Astrocyte (in vitro differentiated cells and primary cell): ENCODE results near the gene EYS. TPM values are rescaled to one million over a fixed set of nuclear protein-coding genes. Genes with fewer than 3 reads are reported as not detected.

Experiments
- DNase-seq: peaks from one replicate; pipeline ENCODE4 v3.0.0-alpha.2; 2010; ENCODE audit warnings: low read depth
- FAIRE-seq: peaks from 2 replicates; lab custom pipeline; 2011; peaks lifted over from hg19 to GRCh38; lab: Jason Lieb, UNC
- H2AFZ ChIP-seq: 2 replicates; pipeline ENCODE4 v1.6.0; 2012; ENCODE audit warnings: low read depth, low read length, inconsistent platforms
- H3K27ac ChIP-seq: 2 replicates; pipeline ENCODE4 v1.5.1; 2011; ENCODE audit warnings: low read depth, low read length, inconsistent platforms
- H3K27me3 ChIP-seq: 2 replicates; pipeline ENCODE4 v1.6.0; 2011; ENCODE audit warnings: low read length, inconsistent platforms; ENCODE audit not compliant: insufficient read depth
- H3K36me3 ChIP-seq: 2 replicates; pipeline ENCODE4 v1.5.1; 2011; ENCODE audit warnings: low read length, inconsistent platforms; ENCODE audit not compliant: insufficient read depth
- H3K4me1 ChIP-seq: 2 replicates; pipeline ENCODE4 v1.5.1; 2011; ENCODE audit warnings: low read length, inconsistent platforms; ENCODE audit not compliant: insufficient read depth
- H3K4me2 ChIP-seq: 2 replicates; pipeline ENCODE4 v1.6.0; 2012; ENCODE audit warnings: low read length, inconsistent platforms
- H3K4me3 ChIP-seq: 2 replicates; pipeline ENCODE4 v1.5.1; 2011; ENCODE audit warnings: low read depth, mild to moderate bottlenecking, low read length, inconsistent platforms; ENCODE audit not compliant: insufficient read depth
- H3K79me2 ChIP-seq: 2 replicates; pipeline ENCODE4 v1.6.0; 2012; ENCODE audit warnings: mild to moderate bottlenecking, low read length, inconsistent platforms; ENCODE audit not compliant: insufficient read depth
- H3K9ac ChIP-seq: 2 replicates; pipeline ENCODE4 v1.6.0; 2012; ENCODE audit warnings: mild to moderate bottlenecking, low read length, inconsistent platforms
- H3K9me3 ChIP-seq: 2 replicates; pipeline ENCODE4 v1.5.1; 2012; ENCODE audit warnings: low read depth, mild to moderate bottlenecking, low read length, inconsistent platforms; ENCODE audit not compliant: insufficient read depth
- H4K20me1 ChIP-seq: 2 replicates; pipeline ENCODE4 v1.6.0; 2012; ENCODE audit warnings: low read length, inconsistent platforms; ENCODE audit not compliant: insufficient read depth
- H3K27ac Mint-ChIP-seq: one replicate; pipeline ENCODE4 v1.8.0; 2021; ENCODE audit warnings: mild to moderate bottlenecking, mixed read lengths; ENCODE audit not compliant: unreplicated experiment
- H3K27me3 Mint-ChIP-seq: one replicate; pipeline ENCODE4 v1.8.0; 2021; ENCODE audit warnings: low read depth, mixed read lengths; ENCODE audit not compliant: unreplicated experiment
- H3K36me3 Mint-ChIP-seq: one replicate; pipeline ENCODE4 v1.8.0; 2021; ENCODE audit warnings: low read depth, mixed read lengths; ENCODE audit not compliant: unreplicated experiment
- H3K4me1 Mint-ChIP-seq: one replicate; pipeline ENCODE4 v1.8.0; 2021; ENCODE audit warnings: low read depth, mixed read lengths; ENCODE audit not compliant: unreplicated experiment
- H3K4me3 Mint-ChIP-seq: one replicate; pipeline ENCODE4 v1.8.0; 2021; ENCODE audit warnings: mild to moderate bottlenecking, moderate library complexity, mixed read lengths; ENCODE audit not compliant: unreplicated experiment
- H3K9me3 Mint-ChIP-seq: one replicate; pipeline ENCODE4 v1.8.0; 2021; ENCODE audit warnings: mild to moderate bottlenecking, mixed read lengths; ENCODE audit not compliant: unreplicated experiment
- EZH2 ChIP-seq: IDR thresholded peaks from 2 replicates; pipeline ENCODE4 v1.6.1; 2012; ENCODE audit warnings: mild to moderate bottlenecking, low read length, inconsistent platforms; ENCODE audit not compliant: insufficient read depth
- total RNA-seq: library from RNA; stranded (reverse); gene quantifications from 2 replicates; pipeline ENCODE4 v1.2.1, GENCODE V29; 2021
- TF ChIP-seq, protein P1 (sequence below): IDR thresholded peaks from 2 replicates; pipeline ENCODE4 v1.5.1; 2011; ENCODE audit warnings: low read depth, mild to moderate bottlenecking, inconsistent platforms, low read length, moderate library complexity; ENCODE audit not compliant: insufficient read depth

Gene EYS
- total RNA-seq, 1 donor from 2014 or later = 0.16 TPM

DNA sequence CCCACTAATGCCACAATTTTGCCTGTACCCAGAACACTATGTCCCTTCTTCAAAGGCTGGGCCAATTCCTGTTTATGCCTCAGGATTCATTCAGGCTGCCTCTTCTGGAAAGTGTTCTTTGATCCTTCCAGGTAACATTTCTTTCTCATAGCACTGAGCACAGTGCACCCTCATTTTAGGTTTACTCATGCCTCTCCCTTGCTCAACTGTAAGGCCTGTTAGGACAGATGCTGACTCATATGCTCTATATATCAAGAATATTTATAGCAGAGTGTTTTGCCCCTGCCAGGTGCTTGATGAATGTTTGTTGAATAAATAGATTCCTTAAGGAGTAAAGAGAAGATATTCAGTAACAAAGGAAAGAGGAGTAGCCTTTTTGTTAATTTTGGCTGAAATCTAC, 1807.5 kb downstream of the EYS start:
- no peak overlapping the region for H3K4me2 ChIP-seq
- H3K36me3 Mint-ChIP-seq = no peaks in the 10 kb centered on the region
- no peak overlapping the region for H3K4me3 ChIP-seq
- no peaks in the 10 kb centered on the region for H4K20me1 ChIP-seq
- no peaks in the 10 kb centered on the region for H3K27me3 ChIP-seq
- peaks cover 18% of the 10 kb centered on the region for H3K4me1 Mint-ChIP-seq
- no peaks in the 10 kb centered on the region for H3K27me3 Mint-ChIP-seq
- no peaks in the 10 kb centered on the region for H3K9me3 ChIP-seq
- peaks cover 4% of the 10 kb centered on the region for H3K4me1 ChIP-seq
- FAIRE-seq (no peak), DNase-seq (peak; percentile 19)
- no peak overlapping the region for H3K27ac ChIP-seq
- H2AFZ ChIP-seq = no peak overlapping the region
- H3K27ac Mint-ChIP-seq = no peak overlapping the region
- TF ChIP-seq, protein P1, sequence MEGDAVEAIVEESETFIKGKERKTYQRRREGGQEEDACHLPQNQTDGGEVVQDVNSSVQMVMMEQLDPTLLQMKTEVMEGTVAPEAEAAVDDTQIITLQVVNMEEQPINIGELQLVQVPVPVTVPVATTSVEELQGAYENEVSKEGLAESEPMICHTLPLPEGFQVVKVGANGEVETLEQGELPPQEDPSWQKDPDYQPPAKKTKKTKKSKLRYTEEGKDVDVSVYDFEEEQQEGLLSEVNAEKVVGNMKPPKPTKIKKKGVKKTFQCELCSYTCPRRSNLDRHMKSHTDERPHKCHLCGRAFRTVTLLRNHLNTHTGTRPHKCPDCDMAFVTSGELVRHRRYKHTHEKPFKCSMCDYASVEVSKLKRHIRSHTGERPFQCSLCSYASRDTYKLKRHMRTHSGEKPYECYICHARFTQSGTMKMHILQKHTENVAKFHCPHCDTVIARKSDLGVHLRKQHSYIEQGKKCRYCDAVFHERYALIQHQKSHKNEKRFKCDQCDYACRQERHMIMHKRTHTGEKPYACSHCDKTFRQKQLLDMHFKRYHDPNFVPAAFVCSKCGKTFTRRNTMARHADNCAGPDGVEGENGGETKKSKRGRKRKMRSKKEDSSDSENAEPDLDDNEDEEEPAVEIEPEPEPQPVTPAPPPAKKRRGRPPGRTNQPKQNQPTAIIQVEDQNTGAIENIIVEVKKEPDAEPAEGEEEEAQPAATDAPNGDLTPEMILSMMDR = no peak
- no peak for TF ChIP-seq EZH2
- H3K36me3 ChIP-seq = no peaks in the 10 kb centered on the region
- H3K9me3 Mint-ChIP-seq = no peaks in the 10 kb centered on the region
- H3K9ac ChIP-seq = no peak overlapping the region
- H3K79me2 ChIP-seq = no peaks in the 10 kb centered on the region
- H3K4me3 Mint-ChIP-seq = no peak overlapping the region

- no peaks in the 10 kb centered on the region for H3K36me3 Mint-ChIP-seq
- no peaks in the 10 kb centered on the region for H3K79me2 ChIP-seq
- H3K27ac ChIP-seq = peak overlapping the region; percentile 7
- H3K9me3 ChIP-seq = no peaks in the 10 kb centered on the region
- H3K36me3 ChIP-seq = no peaks in the 10 kb centered on the region
- no peak for FAIRE-seq
- H3K27me3 Mint-ChIP-seq = no peaks in the 10 kb centered on the region
- DNase-seq = no peak
- H3K4me1 Mint-ChIP-seq = peaks cover 13% of the 10 kb centered on the region
- H3K27ac Mint-ChIP-seq = no peak overlapping the region
- no peak for TF ChIP-seq EZH2
- TF ChIP-seq, protein P1 = no peak
- no peaks in the 10 kb centered on the region for H3K27me3 ChIP-seq
- H3K9me3 Mint-ChIP-seq = no peaks in the 10 kb centered on the region
- no peaks in the 10 kb centered on the region for H3K4me1 ChIP-seq
- no peak overlapping the region for H3K4me3 ChIP-seq
- no peaks in the 10 kb centered on the region for H4K20me1 ChIP-seq
- H3K4me2 ChIP-seq = peak overlapping the region; percentile 28
- H3K4me3 Mint-ChIP-seq = no peak overlapping the region
- no peak overlapping the region for H3K9ac ChIP-seq
- no peak overlapping the region for H2AFZ ChIP-seq
These were observed 1809.1 kb downstream of the EYS start for GRCh38 chr6:63897952-63898351.

DNA sequence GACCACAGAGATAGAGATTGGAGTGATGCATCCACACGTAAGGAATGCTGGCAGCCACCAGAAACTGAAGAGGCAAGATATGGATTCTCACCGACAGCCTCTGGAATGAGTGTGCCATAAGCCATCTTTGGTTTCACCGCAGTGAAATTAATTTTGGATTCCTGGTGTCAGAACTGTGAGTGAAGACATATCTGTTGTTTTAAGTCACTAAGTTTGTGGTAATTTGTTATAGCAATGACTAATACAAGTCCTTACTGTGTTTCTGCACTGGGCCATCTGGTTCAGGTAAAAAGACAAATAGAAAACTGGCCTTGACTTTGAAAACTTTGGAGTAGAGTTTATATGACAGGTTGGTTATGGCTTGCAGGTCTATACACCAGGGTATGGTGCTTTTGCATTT, 1809.6 kb downstream of the EYS start:
- Histone ChIP-seq H3K4me2 (peak overlapping the region; percentile 28), H3K27me3 (no peaks in the 10 kb centered on the region), H2AFZ (no peak overlapping the region), H3K27ac (peak overlapping the region; percentile 7), H3K79me2 (no peaks in the 10 kb centered on the region), H3K36me3 (no peaks in the 10 kb centered on the region), H3K9me3 (no peaks in the 10 kb centered on the region), H3K9ac (no peak overlapping the region), H3K4me3 (no peak overlapping the region), H4K20me1 (no peaks in the 10 kb centered on the region), H3K4me1 (no peaks in the 10 kb centered on the region)
- H3K4me3 Mint-ChIP-seq = no peak overlapping the region
- no peak for TF ChIP-seq EZH2
- TF ChIP-seq, protein P1 = no peak
- no peaks in the 10 kb centered on the region for H3K36me3 Mint-ChIP-seq
- H3K9me3 Mint-ChIP-seq = peaks cover 5% of the 10 kb centered on the region
- DNase-seq (peak; percentile 74), FAIRE-seq (peak; percentile 63)
- no peaks in the 10 kb centered on the region for H3K27me3 Mint-ChIP-seq
- peaks cover 13% of the 10 kb centered on the region for H3K4me1 Mint-ChIP-seq
- no peak overlapping the region for H3K27ac Mint-ChIP-seq
